ENCODE data around the gene RPS15.
"Not testable (repeated sequence)": the region's sequence is repeated elsewhere in the genome, so short reads cannot be mapped to it uniquely, and the experiment has no call there.

RPS15 gene

DNA sequence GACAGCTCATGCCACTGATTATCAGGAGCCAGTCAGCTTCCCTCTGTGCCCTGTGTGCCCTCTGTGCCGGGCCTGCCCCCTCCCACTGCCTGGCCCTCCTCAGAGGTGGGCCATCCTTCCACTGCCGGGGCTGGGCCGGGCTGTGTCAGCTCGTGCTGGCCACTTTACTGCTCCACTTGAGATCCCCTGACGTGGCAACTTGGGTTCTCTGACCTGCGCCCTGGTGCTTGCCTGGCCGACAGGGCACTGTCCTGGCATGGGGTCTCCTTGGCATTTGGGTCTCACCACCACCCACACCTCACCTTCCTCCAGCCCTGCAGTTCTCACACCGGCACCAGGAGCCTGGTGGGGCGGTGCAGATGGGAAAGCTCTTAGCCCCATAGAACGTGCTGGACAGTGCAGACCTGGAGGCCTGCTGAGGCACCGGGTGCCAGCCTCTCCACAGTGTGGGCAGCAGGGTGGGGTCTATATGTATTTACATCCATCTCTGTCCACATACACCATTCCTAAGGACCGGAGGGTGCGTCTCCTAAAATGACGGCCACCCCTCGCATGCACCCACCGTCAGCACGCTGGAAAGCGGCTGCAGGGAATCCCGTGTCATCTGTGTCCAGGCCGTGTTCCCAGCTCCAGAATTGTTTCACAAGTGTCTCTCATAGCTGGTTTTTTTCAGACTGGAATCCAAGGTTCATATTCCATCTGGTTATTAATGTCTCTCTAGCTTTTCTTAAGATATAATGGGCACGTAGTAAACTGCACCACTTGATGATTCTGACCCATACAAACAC, 19.1 kb upstream of the RPS15 start:
- no peak for DNase-seq (ENCODE audit: low spot score)

DNA sequence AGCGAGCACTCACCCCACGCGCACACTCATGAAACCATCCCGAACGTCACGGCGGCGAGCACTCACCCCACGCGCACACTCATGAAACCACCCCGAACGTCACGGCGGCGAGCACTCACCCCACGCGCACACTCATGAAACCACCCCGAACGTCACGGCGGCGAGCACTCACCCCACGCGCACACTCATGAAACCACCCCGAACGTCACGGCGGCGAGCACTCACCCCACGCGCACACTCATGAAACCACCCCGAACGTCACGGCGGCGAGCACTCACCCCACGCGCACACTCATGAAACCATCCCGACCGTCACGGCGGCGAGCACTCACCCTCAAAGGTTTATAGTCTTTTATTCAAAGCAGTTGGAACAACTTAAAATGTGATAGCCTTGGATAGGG, 18.1 kb upstream of the RPS15 start:
- DNase-seq (ENCODE audit: low spot score); in situ Hi-C loops (cut with MboI; ENCODE audit: low pct_unique_long_range_greater_than_20kb, low sequenced_read_pairs, unreplicated experiment): not testable (repeated sequence)

More for the DNA sequence above, 19.1 kb upstream of the RPS15 start:
- in situ Hi-C loops (cut with MboI; ENCODE audit: low pct_unique_long_range_greater_than_20kb, low sequenced_read_pairs, unreplicated experiment) = no loop called here
- TF ChIP-seq, protein P1, sequence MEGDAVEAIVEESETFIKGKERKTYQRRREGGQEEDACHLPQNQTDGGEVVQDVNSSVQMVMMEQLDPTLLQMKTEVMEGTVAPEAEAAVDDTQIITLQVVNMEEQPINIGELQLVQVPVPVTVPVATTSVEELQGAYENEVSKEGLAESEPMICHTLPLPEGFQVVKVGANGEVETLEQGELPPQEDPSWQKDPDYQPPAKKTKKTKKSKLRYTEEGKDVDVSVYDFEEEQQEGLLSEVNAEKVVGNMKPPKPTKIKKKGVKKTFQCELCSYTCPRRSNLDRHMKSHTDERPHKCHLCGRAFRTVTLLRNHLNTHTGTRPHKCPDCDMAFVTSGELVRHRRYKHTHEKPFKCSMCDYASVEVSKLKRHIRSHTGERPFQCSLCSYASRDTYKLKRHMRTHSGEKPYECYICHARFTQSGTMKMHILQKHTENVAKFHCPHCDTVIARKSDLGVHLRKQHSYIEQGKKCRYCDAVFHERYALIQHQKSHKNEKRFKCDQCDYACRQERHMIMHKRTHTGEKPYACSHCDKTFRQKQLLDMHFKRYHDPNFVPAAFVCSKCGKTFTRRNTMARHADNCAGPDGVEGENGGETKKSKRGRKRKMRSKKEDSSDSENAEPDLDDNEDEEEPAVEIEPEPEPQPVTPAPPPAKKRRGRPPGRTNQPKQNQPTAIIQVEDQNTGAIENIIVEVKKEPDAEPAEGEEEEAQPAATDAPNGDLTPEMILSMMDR (IDR thresholded peaks at IDR 0.05; ENCODE audit: extremely low read depth, insufficient read depth, missing control alignments) = no peak

DNA sequence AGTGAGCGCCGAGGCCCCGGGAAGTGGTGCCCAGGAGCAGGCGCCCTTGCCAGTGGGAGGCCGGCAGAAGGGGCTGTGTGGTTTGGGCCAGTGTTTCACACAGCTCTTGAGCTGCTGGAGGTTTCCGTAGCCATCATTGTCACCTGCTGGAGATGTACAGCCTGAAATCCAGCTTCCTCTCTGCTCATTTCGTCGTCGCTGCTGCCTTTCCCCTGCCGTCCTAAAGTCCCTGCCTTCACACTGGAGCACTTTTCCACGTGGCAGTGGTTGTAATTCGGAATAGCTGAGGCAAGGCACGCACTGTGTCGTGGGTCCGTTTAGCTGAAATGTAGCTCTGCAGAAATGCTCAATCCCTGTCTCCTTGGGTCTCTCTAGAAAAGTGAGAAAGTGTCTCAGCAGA, 17.6 kb upstream of the RPS15 start:
- TF ChIP-seq, protein P1 (IDR thresholded peaks at IDR 0.05; ENCODE audit: extremely low read depth, insufficient read depth, missing control alignments) = no peak
- in situ Hi-C loops (cut with MboI; ENCODE audit: low pct_unique_long_range_greater_than_20kb, low sequenced_read_pairs, unreplicated experiment) = no loop called here
- DNase-seq (ENCODE audit: low spot score) = no peak

DNA sequence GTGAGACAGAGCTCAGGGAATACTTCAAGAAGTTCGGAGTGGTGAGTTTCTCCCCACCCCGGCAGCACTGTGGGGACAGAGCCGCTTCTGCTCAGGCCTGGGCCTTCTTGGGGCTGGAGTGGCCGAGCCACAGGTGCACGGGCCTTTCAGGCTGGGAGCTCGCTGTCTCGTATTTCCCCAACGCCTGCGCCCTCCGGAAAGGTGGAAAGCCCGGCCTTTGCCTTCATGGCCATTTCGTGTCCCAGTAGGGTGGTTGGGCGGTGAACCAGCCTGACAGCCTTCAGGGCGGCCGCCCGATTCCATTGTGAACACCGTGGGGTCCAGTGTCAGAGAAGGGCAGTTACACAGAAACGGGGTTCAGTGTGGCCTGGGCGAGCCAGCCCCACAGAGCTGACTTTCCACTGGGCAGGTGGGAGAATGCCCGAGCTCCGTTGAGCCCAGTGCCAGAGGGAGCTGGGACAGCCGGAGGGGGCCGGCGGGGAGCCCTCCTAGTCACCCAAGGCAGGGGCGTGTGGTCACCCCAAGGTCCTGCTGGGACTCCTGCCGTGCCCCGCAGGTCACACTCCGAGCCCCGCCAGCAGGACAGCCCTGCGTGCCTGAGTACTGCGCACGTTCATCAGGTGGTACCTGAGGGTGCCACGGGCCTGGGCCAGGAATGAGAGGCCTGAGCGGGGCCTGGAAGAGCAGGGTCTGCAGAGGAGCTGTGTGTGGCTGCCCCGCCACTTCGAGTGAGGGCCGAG, 16.8 kb upstream of the RPS15 start:
- no peak for DNase-seq (ENCODE audit: low spot score)
- in situ Hi-C loops (cut with MboI; ENCODE audit: low pct_unique_long_range_greater_than_20kb, low sequenced_read_pairs, unreplicated experiment) = no loop called here
- TF ChIP-seq, protein P1 (IDR thresholded peaks at IDR 0.05; ENCODE audit: extremely low read depth, insufficient read depth, missing control alignments) = no peak

DNA sequence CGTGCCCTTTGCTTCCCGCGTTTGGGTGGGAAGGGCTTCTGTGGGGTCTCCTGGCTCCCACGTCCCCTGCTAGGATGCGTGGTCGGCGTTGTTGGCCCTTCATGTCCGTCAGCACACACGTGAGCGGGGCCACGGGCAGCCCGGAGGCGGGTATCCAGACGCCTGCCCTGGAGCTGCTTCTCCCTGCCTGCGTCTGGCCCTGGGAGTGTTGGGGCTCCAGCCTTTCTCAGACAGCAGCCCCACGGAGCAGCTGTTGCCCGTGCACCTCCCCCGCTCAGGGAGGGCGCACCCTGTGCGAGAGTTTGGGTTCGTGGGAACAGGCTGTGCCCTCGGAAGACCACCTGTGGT, 16.3 kb upstream of the RPS15 start:
- DNase-seq (ENCODE audit: low spot score) = no peak
- in situ Hi-C loops (cut with MboI; ENCODE audit: low pct_unique_long_range_greater_than_20kb, low sequenced_read_pairs, unreplicated experiment) = no loop called here
- TF ChIP-seq, protein P1 (IDR thresholded peaks at IDR 0.05; ENCODE audit: extremely low read depth, insufficient read depth, missing control alignments) = no peak

DNA sequence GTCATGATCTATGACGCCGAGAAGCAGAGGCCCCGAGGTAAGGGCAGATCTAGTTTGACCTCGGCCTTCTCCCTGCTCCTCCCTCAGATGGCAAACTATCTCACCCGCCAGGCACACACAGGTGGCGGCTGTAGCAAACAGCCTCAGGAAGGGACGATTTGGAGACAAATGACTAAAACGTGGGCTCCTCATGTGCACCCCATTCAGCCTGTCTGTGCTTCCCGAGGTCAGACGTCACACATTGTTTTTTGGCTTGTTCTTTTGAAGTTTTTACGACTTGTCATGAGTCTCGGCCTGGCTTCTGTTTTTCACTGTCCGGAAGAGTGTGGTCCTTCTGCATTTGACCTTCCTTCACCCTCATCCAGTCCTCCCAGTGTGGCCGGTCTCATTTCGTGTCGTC, 15.8 kb upstream of the RPS15 start:
- TF ChIP-seq, protein P1 (IDR thresholded peaks at IDR 0.05; ENCODE audit: extremely low read depth, insufficient read depth, missing control alignments) = no peak
- in situ Hi-C loops (cut with MboI; ENCODE audit: low pct_unique_long_range_greater_than_20kb, low sequenced_read_pairs, unreplicated experiment) = no loop called here
- no peak for DNase-seq (ENCODE audit: low spot score)

DNA sequence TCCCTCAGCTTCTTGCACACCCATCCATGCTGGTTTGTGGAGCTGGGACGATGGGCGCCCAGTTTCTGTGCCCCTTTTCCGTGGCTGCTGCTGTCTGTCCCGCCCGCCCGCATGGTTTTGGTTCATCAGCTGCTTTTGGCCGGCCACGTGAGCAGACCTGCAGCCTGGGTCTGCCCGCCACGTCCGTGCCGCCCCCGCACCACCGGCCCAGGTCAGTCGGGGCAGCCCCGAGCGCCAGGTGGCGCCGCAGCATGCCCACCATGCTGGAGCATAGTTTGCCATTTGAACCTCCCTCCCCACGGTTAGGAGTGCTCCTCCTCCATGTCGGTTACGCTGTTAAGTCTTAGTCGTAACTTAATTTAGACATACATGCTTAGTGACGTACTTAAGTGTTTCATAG, 15.3 kb upstream of the RPS15 start:
- in situ Hi-C loops (cut with MboI; ENCODE audit: low pct_unique_long_range_greater_than_20kb, low sequenced_read_pairs, unreplicated experiment) = no loop called here
- no peak for DNase-seq (ENCODE audit: low spot score)
- TF ChIP-seq, protein P1 (IDR thresholded peaks at IDR 0.05; ENCODE audit: extremely low read depth, insufficient read depth, missing control alignments) = no peak
